CD4-positive, alpha-beta T cell treated with Interleukin-4 for 1 hour (primary cell): ENCODE measurements around the gene TMEM200B.
"Not testable (repeated sequence)": the region's sequence is repeated elsewhere in the genome, so short reads cannot be mapped to it uniquely, and the experiment has no call there.

ENCODE experiments used
- DNase-seq, 2 donors: peaks; one replicate each; pipeline ENCODE4 v3.0.0-alpha.2; 2020 to 2022

TMEM200B gene

DNA sequence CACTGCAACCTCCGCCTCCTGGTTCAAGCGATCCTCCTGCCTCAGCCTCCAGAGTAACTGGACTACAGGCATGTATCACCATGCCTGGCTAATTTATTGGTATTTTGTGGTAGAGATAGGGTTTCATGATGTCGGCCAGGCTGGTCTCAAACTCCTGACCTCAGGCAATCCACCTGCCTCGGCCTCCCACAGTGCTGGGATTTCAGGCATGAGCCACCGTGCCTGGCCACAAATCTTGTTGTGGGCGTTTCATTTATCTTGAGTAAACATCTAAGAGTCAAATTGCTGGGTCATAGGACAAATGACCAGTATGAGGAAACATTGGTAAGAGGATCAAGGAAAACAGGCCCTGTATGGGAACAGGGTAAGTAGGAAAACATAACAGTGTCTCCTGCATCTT is 17.9 kb downstream of the TMEM200B start:
- DNase-seq = no peak

DNA sequence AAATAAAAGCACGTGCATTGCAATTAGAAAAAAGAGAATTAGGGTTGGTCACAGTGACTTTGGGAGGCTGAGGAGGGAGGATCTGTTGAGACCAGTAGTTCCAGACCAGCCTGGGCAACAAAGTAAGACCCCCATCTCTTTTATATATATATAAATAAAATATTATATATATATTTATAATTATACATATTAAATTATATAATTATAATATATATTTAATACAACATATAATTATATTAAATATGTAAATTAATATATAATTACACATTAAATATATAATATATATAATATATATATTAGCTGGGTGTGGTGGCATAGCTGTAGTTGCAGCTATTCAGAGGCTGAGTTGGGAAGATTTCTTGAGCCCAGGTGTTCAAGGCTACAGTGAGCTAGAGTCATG is 23.2 kb downstream of the TMEM200B start:
- DNase-seq = no peak

DNA sequence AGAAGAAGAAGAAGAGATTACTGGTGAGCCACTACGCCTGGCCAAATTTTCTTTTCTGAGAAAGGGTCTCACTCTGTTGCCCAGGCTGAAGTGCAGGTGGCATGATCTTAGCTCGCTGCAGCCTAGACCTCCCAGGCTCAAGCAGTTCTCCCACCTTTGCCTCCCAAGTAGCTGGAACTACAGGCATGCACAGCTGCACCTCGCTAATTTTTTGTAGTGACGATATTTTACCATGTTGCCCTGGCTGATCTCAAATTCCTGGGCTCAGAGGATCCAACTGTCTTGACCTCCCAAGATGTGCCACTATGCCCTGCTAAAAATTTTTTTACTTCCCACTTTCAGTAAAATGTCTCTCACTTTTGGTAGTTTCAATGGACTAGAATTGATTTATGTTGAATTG is 24.4 kb downstream of the TMEM200B start:
- no peak for DNase-seq

DNA sequence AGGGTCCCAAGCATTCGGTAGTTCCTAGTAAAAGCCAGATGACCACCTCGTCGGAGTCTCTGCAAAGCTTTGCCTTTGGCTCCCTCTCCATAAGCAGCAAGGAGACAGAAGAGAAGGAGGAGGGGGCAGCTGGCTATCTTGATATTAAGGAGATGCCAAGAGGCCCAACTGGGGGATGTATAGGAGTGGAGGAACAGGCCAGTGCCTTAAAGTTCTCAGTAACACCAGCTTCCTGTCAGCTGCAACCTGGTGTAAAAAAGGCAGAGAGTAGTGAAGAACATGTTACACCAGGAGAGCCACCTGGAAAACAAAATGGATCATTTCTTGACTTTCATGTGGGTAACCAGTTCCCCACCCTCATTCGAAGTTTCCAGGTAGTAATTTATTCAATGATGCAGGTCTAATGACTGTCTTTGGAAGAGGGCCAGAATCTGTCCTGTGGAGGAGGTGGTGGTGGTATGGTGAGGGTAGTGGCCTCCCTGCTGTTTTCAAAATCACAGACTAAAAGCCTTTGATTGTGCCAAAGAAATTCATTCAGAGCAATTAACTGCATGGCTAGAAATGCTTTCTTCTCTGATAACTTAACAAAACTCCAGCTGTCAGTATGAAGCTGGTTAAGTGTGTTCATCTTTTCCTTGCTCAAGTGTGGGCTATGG is 27.3 kb downstream of the TMEM200B start:
- DNase-seq = no peak

DNA sequence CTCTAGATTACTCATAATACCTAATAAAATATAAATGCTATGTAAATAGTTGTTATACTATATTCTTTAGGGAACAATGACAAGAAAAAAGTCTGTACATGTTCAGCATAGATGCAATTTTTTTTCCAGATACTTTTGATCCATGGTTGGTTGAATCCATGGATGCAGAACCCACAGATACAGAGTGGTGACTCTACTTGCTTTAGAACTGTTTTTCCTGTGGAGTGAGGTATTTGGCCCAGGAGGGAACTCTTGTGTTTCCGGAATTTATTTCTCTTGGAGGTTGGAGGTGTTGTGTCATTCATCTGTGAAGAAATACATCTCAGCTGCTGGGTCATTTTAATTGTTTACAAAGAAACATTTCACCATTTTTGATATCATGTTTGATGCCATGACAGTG is 28.7 kb downstream of the TMEM200B start:
- no peak for DNase-seq

DNA sequence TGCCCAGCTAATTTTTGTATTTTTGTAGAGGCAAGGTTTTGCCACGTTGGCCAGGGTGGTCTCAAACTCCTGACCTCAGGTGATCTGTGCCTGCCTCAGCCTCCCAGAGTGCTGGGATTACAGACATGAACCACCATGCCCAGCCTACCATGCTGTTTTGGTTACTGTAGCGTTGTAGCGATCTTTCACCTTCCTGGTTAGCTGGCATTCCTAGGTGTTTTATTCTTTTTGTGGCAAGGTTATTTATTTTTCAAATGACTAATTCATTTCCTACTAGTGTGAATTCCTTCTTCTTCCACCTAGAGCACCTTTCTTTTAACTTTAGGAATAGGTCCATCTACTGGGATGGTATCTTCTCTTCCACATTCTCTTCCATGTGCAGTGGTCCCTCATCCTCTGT is 29.3 kb downstream of the TMEM200B start:
- DNase-seq = no peak

DNA sequence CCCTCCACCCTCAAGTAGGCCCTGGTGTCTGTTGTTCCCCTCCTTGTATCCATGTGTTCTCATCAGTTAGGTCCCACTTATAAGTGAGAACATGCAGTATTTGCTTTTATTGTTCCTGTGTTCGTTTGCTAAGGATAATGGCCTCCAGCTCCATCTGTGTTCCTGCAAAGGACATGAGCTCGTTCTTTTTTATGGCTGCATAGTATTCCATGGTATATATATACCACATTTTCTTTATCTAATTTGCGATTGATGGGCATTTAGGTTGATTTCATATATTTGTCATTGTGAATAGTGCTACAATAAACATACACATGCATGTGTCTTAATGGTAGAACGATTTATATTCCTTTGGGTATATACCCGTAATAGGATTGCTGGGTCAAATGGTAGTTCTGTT is 31.0 kb downstream of the TMEM200B start:
- DNase-seq = not testable (repeated sequence)

DNA sequence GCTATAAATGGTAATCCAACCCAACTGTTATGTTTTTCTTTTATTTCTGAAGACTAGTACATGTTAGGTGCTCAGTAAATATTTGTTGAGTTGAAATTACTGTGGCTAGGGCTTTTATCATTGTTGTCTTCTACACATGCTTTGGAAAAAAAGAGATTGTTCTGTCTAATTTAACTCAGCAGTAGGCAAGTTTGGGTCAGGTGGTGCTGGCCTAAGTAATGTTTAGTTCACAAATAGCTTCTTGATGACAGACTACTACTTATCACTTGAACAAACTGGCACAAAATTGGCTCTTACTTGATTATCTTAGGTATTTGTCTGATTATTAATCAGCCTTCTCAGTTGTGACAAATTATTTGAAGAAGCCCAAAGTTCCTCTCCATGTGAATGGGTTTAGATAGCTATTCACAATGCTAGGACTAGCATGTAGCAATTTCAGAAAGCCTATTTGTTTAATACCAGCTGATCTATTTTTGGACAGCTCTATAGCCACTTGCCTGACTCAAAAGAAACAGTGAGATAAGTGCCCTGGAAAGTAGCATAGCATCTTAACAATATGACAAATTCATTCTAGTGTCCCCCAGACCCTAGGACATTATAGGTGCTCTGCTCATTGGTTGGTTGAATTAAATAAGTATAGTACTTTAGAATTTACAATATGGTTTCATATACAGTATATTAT is 32.6 kb downstream of the TMEM200B start:
- DNase-seq = no peak

DNA sequence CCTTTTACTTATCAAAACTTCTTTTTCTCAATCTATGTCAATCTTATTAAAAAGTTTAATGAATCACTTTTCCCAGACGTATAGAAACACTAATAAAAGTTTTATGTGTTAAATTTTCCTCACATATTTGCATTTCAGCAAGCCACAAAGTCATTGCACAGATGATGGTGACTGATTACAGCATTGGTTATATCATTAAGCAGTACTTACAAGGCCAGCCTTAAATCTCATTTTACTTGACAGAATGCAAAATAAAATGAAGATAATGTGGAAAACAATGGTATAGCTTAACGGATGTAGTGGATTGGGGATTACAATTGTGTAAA is 39.5 kb downstream of the TMEM200B start:
- DNase-seq = no peak

DNA sequence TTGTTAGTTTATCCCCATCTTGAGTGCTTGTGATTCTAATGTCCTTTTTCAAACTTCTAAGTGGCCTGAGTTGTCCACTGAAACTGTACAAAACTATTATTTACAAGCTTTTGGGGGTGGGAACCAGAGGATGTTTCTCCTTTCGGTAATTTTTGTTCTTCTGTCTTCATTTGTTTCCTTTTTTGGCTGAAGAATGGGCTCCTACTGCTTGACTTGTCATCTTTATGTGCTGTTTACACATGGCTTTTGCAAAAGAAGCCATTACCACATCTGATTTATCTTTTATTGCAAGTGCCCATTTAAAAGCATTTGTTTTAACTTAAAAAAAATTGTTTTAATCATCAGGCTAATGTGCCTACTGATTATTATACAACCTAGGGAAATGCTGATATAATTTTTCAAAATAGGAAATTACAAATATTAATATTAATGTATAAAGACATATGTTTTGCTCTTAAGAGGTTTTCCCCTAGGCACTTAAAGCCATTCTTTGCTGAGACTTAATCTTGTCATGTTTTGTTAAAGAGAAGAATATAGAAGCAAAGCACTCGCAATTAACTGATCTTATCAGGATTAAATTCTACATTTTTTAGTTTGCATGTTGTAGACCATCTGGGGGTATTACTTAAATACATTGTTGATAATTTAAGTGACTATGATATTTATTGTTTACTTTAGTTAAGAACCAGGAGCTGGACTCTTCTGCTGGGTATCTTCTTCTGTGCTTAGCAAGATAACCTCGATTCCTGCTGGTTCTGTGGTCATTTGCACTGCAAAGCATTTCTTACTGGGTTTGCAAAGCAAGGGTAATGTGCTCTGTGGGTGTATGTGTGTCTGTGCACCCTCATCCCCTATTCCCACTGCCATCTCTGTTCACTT is 40.1 kb downstream of the TMEM200B start:
- no peak for DNase-seq

DNA sequence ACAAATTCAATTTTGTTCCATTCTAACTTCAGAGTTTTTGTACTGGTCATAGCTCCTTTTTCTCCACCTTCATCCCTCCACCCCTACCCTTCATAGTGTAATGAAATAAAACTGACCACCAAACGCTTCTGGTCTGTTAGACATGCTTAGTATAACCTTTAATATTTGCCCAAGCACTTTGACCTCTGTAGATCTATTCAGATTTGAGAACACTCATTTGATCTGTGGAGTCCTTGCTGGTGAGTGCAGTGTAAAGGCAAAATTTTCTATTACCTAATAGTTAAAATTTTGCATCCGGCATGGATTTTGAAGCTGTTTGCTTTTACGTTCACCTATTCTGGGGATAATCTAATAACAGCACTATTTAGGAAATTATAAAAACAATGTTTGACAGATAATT is 41.2 kb downstream of the TMEM200B start:
- DNase-seq = no peak

DNA sequence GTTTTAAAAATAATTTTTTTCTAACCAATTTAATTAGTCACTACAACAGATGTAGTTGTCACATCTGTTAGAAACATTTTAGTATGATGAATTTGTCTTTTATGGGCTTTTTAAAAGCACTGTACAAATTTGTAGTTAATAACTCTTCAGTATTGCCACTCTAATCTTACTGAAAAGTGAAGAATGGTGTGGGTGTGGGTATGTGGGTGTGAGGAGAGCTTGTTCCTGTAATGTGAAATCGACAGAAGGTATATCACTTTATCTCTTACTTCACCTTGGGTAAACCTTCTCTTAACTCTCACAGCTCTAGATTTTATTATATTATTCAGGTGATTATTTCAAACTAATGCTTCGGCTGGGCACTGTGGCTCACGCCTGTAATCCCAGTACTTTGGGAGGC is 42.5 kb downstream of the TMEM200B start:
- no peak for DNase-seq

DNA sequence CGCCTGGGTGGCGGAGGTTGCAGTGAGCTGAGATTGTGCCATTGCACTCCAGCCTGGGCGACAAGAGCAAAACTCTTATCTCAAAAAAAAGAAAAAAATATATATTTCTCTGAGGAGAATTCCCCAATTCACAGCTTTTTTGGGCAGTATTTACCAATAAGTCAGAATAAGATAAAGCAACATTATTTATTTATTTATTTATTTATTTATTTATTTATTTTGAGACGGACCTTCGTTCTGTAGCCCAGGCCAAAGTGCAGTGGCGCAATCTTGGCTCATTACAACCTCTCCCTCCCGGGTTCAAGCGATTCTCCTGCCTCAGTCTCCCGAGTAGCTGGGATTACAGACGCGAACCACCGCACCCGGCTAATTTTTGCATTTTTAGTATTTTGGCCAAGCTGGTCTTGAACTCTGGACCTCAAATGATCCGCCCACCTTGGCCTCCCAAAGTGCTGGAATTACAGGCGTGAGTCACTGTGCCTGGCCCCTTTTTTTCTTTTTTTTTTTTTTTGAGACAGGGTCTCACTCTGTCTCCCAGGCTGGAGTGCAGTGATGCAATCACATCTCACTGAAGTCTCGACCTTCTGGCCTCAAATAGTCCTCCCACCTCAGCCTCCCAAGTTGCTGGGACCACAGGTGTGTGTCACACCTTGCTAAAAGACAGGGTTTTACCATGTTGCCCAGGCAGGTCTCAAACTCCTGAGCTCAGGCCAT is 43.6 kb downstream of the TMEM200B start:
- not testable (repeated sequence) for DNase-seq

DNA sequence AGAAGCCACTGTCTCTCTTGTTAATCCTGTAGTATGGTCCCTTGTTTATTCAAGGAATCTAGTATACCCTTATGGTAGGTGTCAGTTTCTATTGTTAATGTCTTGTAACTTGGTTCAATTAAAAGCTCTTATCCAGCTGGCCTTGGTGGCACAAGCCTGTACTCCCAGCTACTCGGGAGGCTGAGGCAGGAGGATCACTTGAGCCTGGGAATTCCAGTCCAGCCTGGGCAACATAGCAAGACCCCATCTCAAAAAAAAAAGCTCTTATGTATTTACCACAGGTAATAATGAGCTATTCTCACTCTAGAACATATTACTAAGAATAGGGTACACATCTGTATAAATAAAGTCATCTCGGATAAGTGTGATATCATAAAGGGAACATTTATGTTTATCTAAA is 46.5 kb downstream of the TMEM200B start:
- no peak for DNase-seq
